Measurements from ENCODE around the gene SH3GL2.

The SH3GL2 gene

GRCh38 chr9:17627641-17628040, 48.8 kb downstream of the SH3GL2 start:
- Histone ChIP-seq H3K9me3 (ENCODE audit: control insufficient read depth, insufficient read depth, low read length) (no peaks in the 10 kb centered on the region), H3K36me3 (ENCODE audit: control insufficient read depth, insufficient read depth, low read length) (no peaks in the 10 kb centered on the region), H3K27ac (ENCODE audit: low read depth, low read length) (no peak overlapping the region), H3K4me3 (ENCODE audit: low read depth, low read length) (no peak overlapping the region), H3K4me1 (ENCODE audit: control insufficient read depth, insufficient read depth, low read length) (peaks cover 11% of the 10 kb centered on the region; the same call in 1 of the 2 replicates), H3K9ac (ENCODE audit: low read depth, low read length) (no peak overlapping the region), H3K27me3 (ENCODE audit: control insufficient read depth, insufficient read depth, low read length) (no peaks in the 10 kb centered on the region)

- H3K9ac ChIP-seq (ENCODE audit: low read depth, low read length): no peak overlapping the region
- H3K27me3 ChIP-seq (ENCODE audit: control insufficient read depth, insufficient read depth, low read length): no peaks in the 10 kb centered on the region
- H3K4me1 ChIP-seq (ENCODE audit: control insufficient read depth, insufficient read depth, low read length): peaks cover 11% of the 10 kb centered on the region; the same call in 1 of the 2 replicates
- H3K27ac ChIP-seq (ENCODE audit: low read depth, low read length): no peak overlapping the region
- no peaks in the 10 kb centered on the region for H3K9me3 ChIP-seq (ENCODE audit: control insufficient read depth, insufficient read depth, low read length)
- H3K4me3 ChIP-seq (ENCODE audit: low read depth, low read length): no peak overlapping the region
- H3K36me3 ChIP-seq (ENCODE audit: control insufficient read depth, insufficient read depth, low read length): no peaks in the 10 kb centered on the region
These were observed 49.8 kb downstream of the SH3GL2 start for GRCh38 chr9:17628624-17629023.

- H3K27me3 ChIP-seq (ENCODE audit: control insufficient read depth, insufficient read depth, low read length): no peaks in the 10 kb centered on the region
- H3K27ac ChIP-seq (ENCODE audit: low read depth, low read length): no peak overlapping the region
- peaks cover 11% of the 10 kb centered on the region; the same call in 1 of the 2 replicates for H3K4me1 ChIP-seq (ENCODE audit: control insufficient read depth, insufficient read depth, low read length)
- H3K9ac ChIP-seq (ENCODE audit: low read depth, low read length): no peak overlapping the region
- no peak overlapping the region for H3K4me3 ChIP-seq (ENCODE audit: low read depth, low read length)
- H3K36me3 ChIP-seq (ENCODE audit: control insufficient read depth, insufficient read depth, low read length): no peaks in the 10 kb centered on the region
- no peaks in the 10 kb centered on the region for H3K9me3 ChIP-seq (ENCODE audit: control insufficient read depth, insufficient read depth, low read length)
These were observed 51.7 kb downstream of the SH3GL2 start for GRCh38 chr9:17630531-17630949.

GRCh38 chr9:17631396-17631795, 52.5 kb downstream of the SH3GL2 start:
- no peak overlapping the region for H3K4me3 ChIP-seq (ENCODE audit: low read depth, low read length)
- no peaks in the 10 kb centered on the region for H3K36me3 ChIP-seq (ENCODE audit: control insufficient read depth, insufficient read depth, low read length)
- H3K9me3 ChIP-seq (ENCODE audit: control insufficient read depth, insufficient read depth, low read length): no peaks in the 10 kb centered on the region
- H3K27ac ChIP-seq (ENCODE audit: low read depth, low read length): no peak overlapping the region
- no peaks in the 10 kb centered on the region for H3K27me3 ChIP-seq (ENCODE audit: control insufficient read depth, insufficient read depth, low read length)
- H3K9ac ChIP-seq (ENCODE audit: low read depth, low read length): no peak overlapping the region
- H3K4me1 ChIP-seq (ENCODE audit: control insufficient read depth, insufficient read depth, low read length): peaks cover 11% of the 10 kb centered on the region; the same call in 1 of the 2 replicates

GRCh38 chr9:17632994-17633393, 54.1 kb downstream of the SH3GL2 start:
- no peak overlapping the region for H3K9ac ChIP-seq (ENCODE audit: low read depth, low read length)
- no peak overlapping the region for H3K27ac ChIP-seq (ENCODE audit: low read depth, low read length)
- no peaks in the 10 kb centered on the region for H3K27me3 ChIP-seq (ENCODE audit: control insufficient read depth, insufficient read depth, low read length)
- no peak overlapping the region for H3K4me3 ChIP-seq (ENCODE audit: low read depth, low read length)
- no peaks in the 10 kb centered on the region for H3K9me3 ChIP-seq (ENCODE audit: control insufficient read depth, insufficient read depth, low read length)
- peaks cover 11% of the 10 kb centered on the region; the same call in 1 of the 2 replicates for H3K4me1 ChIP-seq (ENCODE audit: control insufficient read depth, insufficient read depth, low read length)
- no peaks in the 10 kb centered on the region for H3K36me3 ChIP-seq (ENCODE audit: control insufficient read depth, insufficient read depth, low read length)

- no peak overlapping the region for H3K9ac ChIP-seq (ENCODE audit: low read depth, low read length)
- no peaks in the 10 kb centered on the region for H3K36me3 ChIP-seq (ENCODE audit: control insufficient read depth, insufficient read depth, low read length)
- H3K27me3 ChIP-seq (ENCODE audit: control insufficient read depth, insufficient read depth, low read length): no peaks in the 10 kb centered on the region
- no peak overlapping the region for H3K4me3 ChIP-seq (ENCODE audit: low read depth, low read length)
- no peaks in the 10 kb centered on the region for H3K9me3 ChIP-seq (ENCODE audit: control insufficient read depth, insufficient read depth, low read length)
- peaks cover 11% of the 10 kb centered on the region; the same call in 1 of the 2 replicates for H3K4me1 ChIP-seq (ENCODE audit: control insufficient read depth, insufficient read depth, low read length)
- no peak overlapping the region for H3K27ac ChIP-seq (ENCODE audit: low read depth, low read length)
These were observed 56.4 kb downstream of the SH3GL2 start for GRCh38 chr9:17635115-17635890.

- Histone ChIP-seq H3K27ac (ENCODE audit: low read depth, low read length) (no peak overlapping the region), H3K9ac (ENCODE audit: low read depth, low read length) (no peak overlapping the region), H3K4me1 (ENCODE audit: control insufficient read depth, insufficient read depth, low read length) (peaks cover 1% of the 10 kb centered on the region; the same call in 1 of the 2 replicates), H3K36me3 (ENCODE audit: control insufficient read depth, insufficient read depth, low read length) (no peaks in the 10 kb centered on the region), H3K27me3 (ENCODE audit: control insufficient read depth, insufficient read depth, low read length) (no peaks in the 10 kb centered on the region), H3K4me3 (ENCODE audit: low read depth, low read length) (no peak overlapping the region), H3K9me3 (ENCODE audit: control insufficient read depth, insufficient read depth, low read length) (no peaks in the 10 kb centered on the region)
These were observed 57.5 kb downstream of the SH3GL2 start for GRCh38 chr9:17636349-17636748.

- no peak overlapping the region for H3K4me3 ChIP-seq (ENCODE audit: low read depth, low read length)
- no peaks in the 10 kb centered on the region for H3K27me3 ChIP-seq (ENCODE audit: control insufficient read depth, insufficient read depth, low read length)
- H3K4me1 ChIP-seq (ENCODE audit: control insufficient read depth, insufficient read depth, low read length): no peaks in the 10 kb centered on the region
- no peak overlapping the region for H3K27ac ChIP-seq (ENCODE audit: low read depth, low read length)
- H3K36me3 ChIP-seq (ENCODE audit: control insufficient read depth, insufficient read depth, low read length): no peaks in the 10 kb centered on the region
- no peak overlapping the region for H3K9ac ChIP-seq (ENCODE audit: low read depth, low read length)
- H3K9me3 ChIP-seq (ENCODE audit: control insufficient read depth, insufficient read depth, low read length): no peaks in the 10 kb centered on the region
These were observed 58.0 kb downstream of the SH3GL2 start for GRCh38 chr9:17636821-17637220.

GRCh38 chr9:17637229-17637628, 58.4 kb downstream of the SH3GL2 start:
- H3K27me3 ChIP-seq (ENCODE audit: control insufficient read depth, insufficient read depth, low read length): no peaks in the 10 kb centered on the region
- H3K4me3 ChIP-seq (ENCODE audit: low read depth, low read length): no peak overlapping the region
- H3K9ac ChIP-seq (ENCODE audit: low read depth, low read length): no peak overlapping the region
- no peaks in the 10 kb centered on the region for H3K9me3 ChIP-seq (ENCODE audit: control insufficient read depth, insufficient read depth, low read length)
- no peaks in the 10 kb centered on the region for H3K36me3 ChIP-seq (ENCODE audit: control insufficient read depth, insufficient read depth, low read length)
- H3K27ac ChIP-seq (ENCODE audit: low read depth, low read length): no peak overlapping the region
- H3K4me1 ChIP-seq (ENCODE audit: control insufficient read depth, insufficient read depth, low read length): no peaks in the 10 kb centered on the region

- H3K9me3 ChIP-seq (ENCODE audit: control insufficient read depth, insufficient read depth, low read length): no peaks in the 10 kb centered on the region
- H3K27me3 ChIP-seq (ENCODE audit: control insufficient read depth, insufficient read depth, low read length): no peaks in the 10 kb centered on the region
- H3K4me1 ChIP-seq (ENCODE audit: control insufficient read depth, insufficient read depth, low read length): peaks cover 3% of the 10 kb centered on the region; the same call in 1 of the 2 replicates
- no peak overlapping the region for H3K27ac ChIP-seq (ENCODE audit: low read depth, low read length)
- no peak overlapping the region for H3K9ac ChIP-seq (ENCODE audit: low read depth, low read length)
- H3K36me3 ChIP-seq (ENCODE audit: control insufficient read depth, insufficient read depth, low read length): no peaks in the 10 kb centered on the region
- no peak overlapping the region for H3K4me3 ChIP-seq (ENCODE audit: low read depth, low read length)
These were observed 69.7 kb downstream of the SH3GL2 start for GRCh38 chr9:17648516-17648915.

GRCh38 chr9:17651725-17652124, 72.9 kb downstream of the SH3GL2 start:
- no peak overlapping the region for H3K27ac ChIP-seq (ENCODE audit: low read depth, low read length)
- peaks cover 5% of the 10 kb centered on the region; the same call in 1 of the 2 replicates for H3K4me1 ChIP-seq (ENCODE audit: control insufficient read depth, insufficient read depth, low read length)
- H3K36me3 ChIP-seq (ENCODE audit: control insufficient read depth, insufficient read depth, low read length): no peaks in the 10 kb centered on the region
- no peak overlapping the region for H3K9ac ChIP-seq (ENCODE audit: low read depth, low read length)
- no peaks in the 10 kb centered on the region for H3K27me3 ChIP-seq (ENCODE audit: control insufficient read depth, insufficient read depth, low read length)
- H3K4me3 ChIP-seq (ENCODE audit: low read depth, low read length): no peak overlapping the region
- no peaks in the 10 kb centered on the region for H3K9me3 ChIP-seq (ENCODE audit: control insufficient read depth, insufficient read depth, low read length)
